ENCODE results near the gene DDX51. TPM values are rescaled to one million over a fixed set of nuclear protein-coding genes. Genes with fewer than 3 reads are reported as not detected.

Gene DDX51
- total and polyA plus RNA-seq, 2 of the 4 experiments (the other 2 are of a cell fraction): 3.8 to 14.5 TPM

- peak overlapping the region; percentile 91 for H2AFZ ChIP-seq (replicated peaks; ENCODE audit: low read length, poor library complexity)
- H3K79me1 ChIP-seq (ENCODE audit: low read depth in 1 of 2, low read length in 2 of 2): no peaks in the 10 kb centered on the region
- H2BK120ac ChIP-seq (ENCODE audit: low read depth, low read length): no peak overlapping the region
- no peak overlapping the region for H3K56ac ChIP-seq (ENCODE audit: extremely low read depth, insufficient read depth, low read length)
- 28% methylated on average over 10 of the region's 20 CpGs; no CpG with 5 or more reads in 1 of the 2 experiments for WGBS, 2 experiments (ENCODE audit: extremely low coverage in 2 of 2, insufficient read length in 1 of 2)
- ChIA-PET POLR2A (ENCODE audit: unreplicated experiment) (no interaction called here), CTCF (no interaction called here)
- no peak overlapping the region for H2BK15ac ChIP-seq (ENCODE audit: low read depth, low read length)
- intact Hi-C loops (cut with micrococcal nuclease) (no loop called here), dilution Hi-C loops (cut with HindIII; ENCODE audit: low sequenced_read_pairs, unreplicated experiment) (no loop called here), in situ Hi-C loops (cut with MboI; ENCODE audit: low sequenced_read_pairs) (no loop called here)
- H2BK5ac ChIP-seq (ENCODE audit: low read depth, low read length, poor library complexity, severe bottlenecking): no peak overlapping the region
- peaks cover 16% of the 10 kb centered on the region for H3K27me3 ChIP-seq (ENCODE audit: control insufficient read depth, insufficient read depth, low read length)
- DNase-seq (no peak), ATAC-seq (ENCODE audit: low read depth) (no peak)
- peak overlapping the region; percentile 55 for H3K4me3 ChIP-seq (ENCODE audit: insufficient read depth, low read depth, low read length)
- no peak overlapping the region; the same call in 1 of the 2 replicates for H3K27ac ChIP-seq (ENCODE audit: insufficient read depth, low read length)
- no TSS peak for BruUV-seq (replicated peaks)
- no peak overlapping the region for H3K14ac ChIP-seq (replicated peaks; ENCODE audit: low read depth, low read length)
- H2BK20ac ChIP-seq (ENCODE audit: low read depth, low read length): no peak overlapping the region
- no peak overlapping the region for H2AK5ac ChIP-seq (ENCODE audit: low read depth, low read length)
- peak overlapping the region in 1 of 2 experiments; percentile 38; a peak in 2 of 4 replicates for H4K8ac ChIP-seq (ENCODE audit: low read depth in 2 of 2, low read length in 2 of 2)
- peak overlapping the region; percentile 33 for H3K4ac ChIP-seq (ENCODE audit: low read depth, low read length)
- peak overlapping the region; percentile 58; the same call in 1 of the 2 replicates for H3K23ac ChIP-seq (ENCODE audit: low read depth, low read length)
- no peak overlapping the region for H4K91ac ChIP-seq (ENCODE audit: insufficient read depth, low read depth, low read length)
- no peaks in the 10 kb centered on the region for H3K36me3 ChIP-seq (ENCODE audit: control insufficient read depth, insufficient read depth, low read length)
- H3K9me1 ChIP-seq (ENCODE audit: insufficient read depth, low read length): no peaks in the 10 kb centered on the region
- H3K4me1 ChIP-seq (ENCODE audit: control insufficient read depth, insufficient read depth, low read length): peaks cover 5% of the 10 kb centered on the region; the same call in 1 of the 2 replicates
- peaks cover 7% of the 10 kb centered on the region for H3K9me3 ChIP-seq (ENCODE audit: control insufficient read depth, insufficient read depth, low read length)
- peak overlapping the region; percentile 72; the same call in 1 of the 2 replicates for H3K9ac ChIP-seq (ENCODE audit: low read depth, low read length)
- no peaks in the 10 kb centered on the region; the same call in 1 of the 2 replicates for H4K20me1 ChIP-seq (ENCODE audit: insufficient read depth, low read length)
- peak overlapping the region; percentile 69 for H3K4me2 ChIP-seq (ENCODE audit: low read depth, low read length)
- H4K5ac ChIP-seq (ENCODE audit: low read depth, low read length): no peak overlapping the region
- no peak overlapping the region for H3K18ac ChIP-seq (ENCODE audit: low read depth, low read length)
- H2AK9ac ChIP-seq (replicated peaks; ENCODE audit: low read depth, low read length, poor library complexity): peak overlapping the region; percentile 22
- no peak for TF ChIP-seq RCOR1 (IDR thresholded peaks at IDR 0.05; ENCODE audit: insufficient replicate concordance, low read length)
- no peak for TF ChIP-seq ELK1 (IDR thresholded peaks at IDR 0.05; ENCODE audit: borderline replicate concordance, low read depth, low read length)
- no peak for TF ChIP-seq BHLHE40 (IDR thresholded peaks at IDR 0.05; ENCODE audit: low read depth, low read length)
- TF ChIP-seq, protein P1, sequence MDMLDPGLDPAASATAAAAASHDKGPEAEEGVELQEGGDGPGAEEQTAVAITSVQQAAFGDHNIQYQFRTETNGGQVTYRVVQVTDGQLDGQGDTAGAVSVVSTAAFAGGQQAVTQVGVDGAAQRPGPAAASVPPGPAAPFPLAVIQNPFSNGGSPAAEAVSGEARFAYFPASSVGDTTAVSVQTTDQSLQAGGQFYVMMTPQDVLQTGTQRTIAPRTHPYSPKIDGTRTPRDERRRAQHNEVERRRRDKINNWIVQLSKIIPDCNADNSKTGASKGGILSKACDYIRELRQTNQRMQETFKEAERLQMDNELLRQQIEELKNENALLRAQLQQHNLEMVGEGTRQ (IDR thresholded peaks at IDR 0.05; ENCODE audit: low read depth, low read length): no peak
- TF ChIP-seq NFE2L2 (IDR thresholded peaks at IDR 0.05; ENCODE audit: low read depth, low read length): no peak
- no peak for TF ChIP-seq MAZ (IDR thresholded peaks at IDR 0.05; ENCODE audit: borderline replicate concordance, low read depth, low read length)
- no peak for TF ChIP-seq RFX5 (IDR thresholded peaks at IDR 0.05; ENCODE audit: low read depth, low read length)
- no peak for TF ChIP-seq SMC3 (IDR thresholded peaks at IDR 0.05; ENCODE audit: low read depth, low read length)
- TF ChIP-seq FOS (IDR thresholded peaks at IDR 0.05; ENCODE audit: low read depth, low read length): no peak
- TF ChIP-seq MAFK (IDR thresholded peaks at IDR 0.05; ENCODE audit: low read depth, low read length): no peak
- TF ChIP-seq CHD1 (IDR thresholded peaks at IDR 0.05; ENCODE audit: low read depth, low read length): no peak
- TF ChIP-seq CEBPB (IDR thresholded peaks at IDR 0.05; ENCODE audit: low read depth, low read length): no peak
- no peak for TF ChIP-seq RAD21 (IDR thresholded peaks at IDR 0.05; ENCODE audit: low read length)
- no peak for TF ChIP-seq MXI1 (IDR thresholded peaks at IDR 0.05; ENCODE audit: borderline replicate concordance, low read depth, low read length)
Measured at GRCh38 chr12:132188916-132189325, 44.8 kb upstream of the DDX51 start.
